SH-SY5Y (cell line): Measurements from ENCODE around the gene TMEM117.

Source experiments
- GATA2 ChIP-seq: IDR thresholded peaks from 2 replicates; pipeline ENCODE4 v1.6.1; 2011; ENCODE audit warnings: mild to moderate bottlenecking, low read depth, low read length
- GATA3 ChIP-seq: IDR thresholded peaks from 2 replicates; pipeline ENCODE4 v1.6.1; 2011; ENCODE audit warnings: low read depth, mild to moderate bottlenecking, low read length, moderate library complexity

GRCh38 chr12:43880547-43880946, 44.7 kb downstream of the TMEM117 start:
- TF ChIP-seq GATA3: no peak
- TF ChIP-seq GATA2: no peak
